ENCODE results near the gene C18orf63. TPM values are rescaled to one million over a fixed set of nuclear protein-coding genes. Genes with fewer than 3 reads are reported as not detected.

Gene C18orf63
- total and polyA plus RNA-seq, 2 of the 4 experiments (the other 2 are of a cell fraction) = not detected

DNA sequence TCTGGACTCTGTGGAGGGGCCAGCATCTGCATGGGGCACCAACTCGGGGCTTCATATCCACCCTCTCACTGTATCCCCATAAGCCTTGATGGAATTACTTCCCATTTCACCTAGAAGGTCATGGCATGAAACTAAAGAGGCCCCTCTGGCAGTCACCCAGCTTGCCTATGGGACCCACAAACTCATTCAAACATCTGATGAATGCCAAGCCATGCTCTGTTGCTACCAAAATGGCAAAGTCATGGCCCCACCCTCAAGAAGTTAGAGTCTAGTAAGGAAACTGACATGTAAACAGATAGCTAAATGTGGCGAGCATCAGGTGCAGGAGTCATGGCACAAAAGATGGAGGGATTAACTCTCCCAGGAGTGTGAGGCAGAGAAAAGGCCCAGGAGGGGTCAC is 38.3 kb upstream of the C18orf63 start:
- CTCF ChIA-PET = no interaction called here
- WGBS, 2 experiments (ENCODE audit: extremely low coverage in 2 of 2, insufficient read length in 1 of 2) = 100% methylated on average over 1 of the region's 2 CpGs; no CpG with 5 or more reads in 1 of the 2 experiments

More for the DNA sequence above, 38.3 kb upstream of the C18orf63 start:
- Histone ChIP-seq H3K18ac (ENCODE audit: low read depth, low read length) (no peak overlapping the region), H2AK5ac (ENCODE audit: low read depth, low read length) (no peak overlapping the region), H3K4me1 (ENCODE audit: control insufficient read depth, insufficient read depth, low read length) (no peaks in the 10 kb centered on the region), H3K79me1 (ENCODE audit: low read depth in 1 of 2, low read length in 2 of 2) (peaks cover 3 to 36% of the 10 kb centered on the region in 2 experiments), H3K4ac (ENCODE audit: low read depth, low read length) (no peak overlapping the region), H3K36me3 (ENCODE audit: control insufficient read depth, insufficient read depth, low read length) (no peaks in the 10 kb centered on the region), H3K9me1 (ENCODE audit: insufficient read depth, low read length) (peaks cover 10% of the 10 kb centered on the region; the same call in 1 of the 2 replicates), H2BK120ac (ENCODE audit: low read depth, low read length) (no peak overlapping the region), H4K20me1 (ENCODE audit: insufficient read depth, low read length) (peaks cover 5% of the 10 kb centered on the region; the same call in 1 of the 2 replicates), H3K9me3 (ENCODE audit: control insufficient read depth, insufficient read depth, low read length) (no peaks in the 10 kb centered on the region), H3K27ac (ENCODE audit: insufficient read depth, low read length) (no peak overlapping the region), H3K14ac (replicated peaks; ENCODE audit: low read depth, low read length) (no peak overlapping the region), H2BK5ac (ENCODE audit: low read depth, low read length, poor library complexity, severe bottlenecking) (no peak overlapping the region), H3K4me3 (ENCODE audit: insufficient read depth, low read depth, low read length) (no peak overlapping the region), H2BK15ac (ENCODE audit: low read depth, low read length) (no peak overlapping the region), H3K9ac (ENCODE audit: low read depth, low read length) (no peak overlapping the region), H4K91ac (ENCODE audit: insufficient read depth, low read depth, low read length) (no peak overlapping the region), H4K5ac (ENCODE audit: low read depth, low read length) (no peak overlapping the region), H3K23ac (ENCODE audit: low read depth, low read length) (no peak overlapping the region), H4K8ac (ENCODE audit: low read depth in 2 of 2, low read length in 2 of 2) (no peak overlapping the region), H2BK20ac (ENCODE audit: low read depth, low read length) (no peak overlapping the region), H3K4me2 (ENCODE audit: low read depth, low read length) (no peak overlapping the region), H2AK9ac (replicated peaks; ENCODE audit: low read depth, low read length, poor library complexity) (no peak overlapping the region), H2AFZ (replicated peaks; ENCODE audit: low read length, poor library complexity) (no peak overlapping the region), H3K56ac (ENCODE audit: extremely low read depth, insufficient read depth, low read length) (no peak overlapping the region), H3K27me3 (ENCODE audit: control insufficient read depth, insufficient read depth, low read length) (no peaks in the 10 kb centered on the region)
- DNase-seq (no peak), ATAC-seq (ENCODE audit: low read depth) (no peak)
- in situ Hi-C loops (cut with MboI; ENCODE audit: low sequenced_read_pairs) = no loop called here
- POLR2A ChIA-PET (ENCODE audit: unreplicated experiment) = no interaction called here
- dilution Hi-C loops (cut with HindIII; ENCODE audit: low sequenced_read_pairs, unreplicated experiment) = no loop called here
- TF ChIP-seq FOS (IDR thresholded peaks at IDR 0.05; ENCODE audit: low read depth, low read length) = no peak
- no peak for TF ChIP-seq BHLHE40 (IDR thresholded peaks at IDR 0.05; ENCODE audit: low read depth, low read length)
- no peak for TF ChIP-seq CEBPB (IDR thresholded peaks at IDR 0.05; ENCODE audit: low read depth, low read length)
- TF ChIP-seq NFE2L2 (IDR thresholded peaks at IDR 0.05; ENCODE audit: low read depth, low read length) = no peak
- TF ChIP-seq RCOR1 (IDR thresholded peaks at IDR 0.05; ENCODE audit: insufficient replicate concordance, low read length) = no peak
- no peak for TF ChIP-seq RAD21 (IDR thresholded peaks at IDR 0.05; ENCODE audit: low read length)
- no peak for TF ChIP-seq MAZ (IDR thresholded peaks at IDR 0.05; ENCODE audit: borderline replicate concordance, low read depth, low read length)
- no peak for TF ChIP-seq POLR2A (IDR thresholded peaks at IDR 0.05; ENCODE audit: low read depth, low read length)
- no peak for TF ChIP-seq MXI1 (IDR thresholded peaks at IDR 0.05; ENCODE audit: borderline replicate concordance, low read depth, low read length)
- TF ChIP-seq RFX5 (IDR thresholded peaks at IDR 0.05; ENCODE audit: low read depth, low read length) = no peak
- no peak for TF ChIP-seq SMC3 (IDR thresholded peaks at IDR 0.05; ENCODE audit: low read depth, low read length)
- no peak for TF ChIP-seq CHD1 (IDR thresholded peaks at IDR 0.05; ENCODE audit: low read depth, low read length)
- BruUV-seq (replicated peaks) = no TSS peak
- intact Hi-C loops (cut with micrococcal nuclease) = no loop called here

Measured in IMR-90 (cell line).